Left lung (tissue), 10 donors: ENCODE results near the gene GRIN1. TPM values are rescaled to one million over a fixed set of nuclear protein-coding genes. Genes with fewer than 3 reads are reported as not detected.

Source experiments
- ATAC-seq: fragments of 200-7000 bp; cut with Tn5 transposase; one replicate; pipeline ENCODE4 v1.9.1; 2020; ENCODE audit warnings: moderate library complexity
- DNase-seq, 4 donors: peaks; one replicate each; pipeline ENCODE4 v3.0.0-alpha.2; 2013 to 2020
- H3K27ac ChIP-seq, 2 donors: fragments of 200-600 bp; sonication (generic) in 1 of 2; one replicate each; pipeline versions ENCODE4 v1.5.0 to v1.8.0; 2020 to 2021
- H3K27me3 ChIP-seq, 2 donors: fragments of 200-600 bp; sonication (generic) in 1 of 2; one replicate each; pipeline versions ENCODE4 v1.5.0 to v1.8.0; 2020 to 2021
- H3K36me3 ChIP-seq, 2 donors: fragments of 200-600 bp; sonication (generic) in 1 of 2; one replicate each; pipeline versions ENCODE4 v1.5.0 to v1.8.0; 2020 to 2021
- H3K4me1 ChIP-seq, 2 donors: fragments of 200-600 bp; one replicate each; pipeline ENCODE4 v1.8.0; 2021
- H3K4me3 ChIP-seq, 2 donors: fragments of 200-600 bp; sonication (generic) in 1 of 2; one replicate each; pipeline versions ENCODE4 v1.5.0 to v1.8.0; 2020 to 2021; ENCODE audit warnings: mild to moderate bottlenecking in 1 of 2
- H3K9me3 ChIP-seq, 2 donors: fragments of 200-600 bp; sonication (generic) in 1 of 2; one replicate each; pipeline versions ENCODE4 v1.5.0 to v1.8.0; 2020 to 2021
- intact Hi-C, 2 donors: fragments of 100-400 bp; cut with DNase I; formaldehyde crosslinking; loops; one replicate each; pipeline versions ENCODE4 v1.11.2 to v1.14.2; 2022
- polyA plus RNA-seq, 6 donors: library from polyadenylated mRNA; unstranded; fragments of 120-200 nt; gene quantifications; one replicate each; pipeline ENCODE4 v1.2.1, GENCODE V29; 2013; ENCODE audit not compliant: insufficient read length in 6 of 6
- total RNA-seq, 2 donors: library from RNA; stranded (reverse); fragmentation: NEBNext Ultra II Directional; extraction: Animal tissue kit (Norgen Biotek cat#: 25700); gene quantifications; one replicate each; pipeline ENCODE4 v1.2.1, GENCODE V29; 2021
- TF ChIP-seq, protein P1 (sequence below), 2 donors: fragments of 200-600 bp; sonication (generic) in 1 of 2; IDR thresholded peaks; one replicate each; pipeline versions ENCODE4 v1.5.0 to v1.8.0; 2021; ENCODE audit warnings: antibody characterized with exemption in 2 of 2
- donor health status: DM: no; HTN: yes; CAD: no.
- donor health status: DM: no; HTN: no; CAD: no.

GRIN1 gene
- total and polyA plus RNA-seq, 8 donors: 0.15 to 0.55 (median 0.28) TPM

DNA sequence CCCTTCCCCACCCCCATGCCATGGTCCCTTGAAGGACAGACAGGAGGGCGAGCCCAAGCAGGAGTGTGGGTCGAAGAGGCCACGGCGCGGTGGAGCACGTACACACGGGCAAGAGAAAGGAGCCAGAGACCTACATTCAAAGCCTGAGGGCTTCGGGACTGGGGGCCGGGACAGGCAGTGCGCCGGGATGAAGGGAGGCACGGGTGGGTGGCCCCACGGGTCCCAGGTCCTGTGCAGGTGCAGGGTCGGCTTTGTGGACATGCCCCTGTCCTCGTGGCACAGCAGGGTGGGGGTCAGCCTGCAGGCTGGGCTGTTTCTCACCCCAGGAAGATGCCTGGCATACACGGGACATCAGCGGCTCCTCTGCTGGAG lies 21.1 kb downstream of the GRIN1 start:
- TF ChIP-seq, protein P1, sequence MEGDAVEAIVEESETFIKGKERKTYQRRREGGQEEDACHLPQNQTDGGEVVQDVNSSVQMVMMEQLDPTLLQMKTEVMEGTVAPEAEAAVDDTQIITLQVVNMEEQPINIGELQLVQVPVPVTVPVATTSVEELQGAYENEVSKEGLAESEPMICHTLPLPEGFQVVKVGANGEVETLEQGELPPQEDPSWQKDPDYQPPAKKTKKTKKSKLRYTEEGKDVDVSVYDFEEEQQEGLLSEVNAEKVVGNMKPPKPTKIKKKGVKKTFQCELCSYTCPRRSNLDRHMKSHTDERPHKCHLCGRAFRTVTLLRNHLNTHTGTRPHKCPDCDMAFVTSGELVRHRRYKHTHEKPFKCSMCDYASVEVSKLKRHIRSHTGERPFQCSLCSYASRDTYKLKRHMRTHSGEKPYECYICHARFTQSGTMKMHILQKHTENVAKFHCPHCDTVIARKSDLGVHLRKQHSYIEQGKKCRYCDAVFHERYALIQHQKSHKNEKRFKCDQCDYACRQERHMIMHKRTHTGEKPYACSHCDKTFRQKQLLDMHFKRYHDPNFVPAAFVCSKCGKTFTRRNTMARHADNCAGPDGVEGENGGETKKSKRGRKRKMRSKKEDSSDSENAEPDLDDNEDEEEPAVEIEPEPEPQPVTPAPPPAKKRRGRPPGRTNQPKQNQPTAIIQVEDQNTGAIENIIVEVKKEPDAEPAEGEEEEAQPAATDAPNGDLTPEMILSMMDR (IDR thresholded peaks at IDR 0.05): no peak
- H3K4me3 ChIP-seq: no peak overlapping the region
- H3K4me1 ChIP-seq: peaks cover 6 to 26% of the 10 kb centered on the region in 2 donors
- intact Hi-C loops: no loop called here
- H3K27ac ChIP-seq: no peak overlapping the region
- H3K27me3 ChIP-seq: peaks cover 68 to 100% of the 10 kb centered on the region in 2 donors
- no peaks in the 10 kb centered on the region for H3K36me3 ChIP-seq
- no peaks in the 10 kb centered on the region for H3K9me3 ChIP-seq
- no peak for ATAC-seq
- DNase-seq: no peak

DNA sequence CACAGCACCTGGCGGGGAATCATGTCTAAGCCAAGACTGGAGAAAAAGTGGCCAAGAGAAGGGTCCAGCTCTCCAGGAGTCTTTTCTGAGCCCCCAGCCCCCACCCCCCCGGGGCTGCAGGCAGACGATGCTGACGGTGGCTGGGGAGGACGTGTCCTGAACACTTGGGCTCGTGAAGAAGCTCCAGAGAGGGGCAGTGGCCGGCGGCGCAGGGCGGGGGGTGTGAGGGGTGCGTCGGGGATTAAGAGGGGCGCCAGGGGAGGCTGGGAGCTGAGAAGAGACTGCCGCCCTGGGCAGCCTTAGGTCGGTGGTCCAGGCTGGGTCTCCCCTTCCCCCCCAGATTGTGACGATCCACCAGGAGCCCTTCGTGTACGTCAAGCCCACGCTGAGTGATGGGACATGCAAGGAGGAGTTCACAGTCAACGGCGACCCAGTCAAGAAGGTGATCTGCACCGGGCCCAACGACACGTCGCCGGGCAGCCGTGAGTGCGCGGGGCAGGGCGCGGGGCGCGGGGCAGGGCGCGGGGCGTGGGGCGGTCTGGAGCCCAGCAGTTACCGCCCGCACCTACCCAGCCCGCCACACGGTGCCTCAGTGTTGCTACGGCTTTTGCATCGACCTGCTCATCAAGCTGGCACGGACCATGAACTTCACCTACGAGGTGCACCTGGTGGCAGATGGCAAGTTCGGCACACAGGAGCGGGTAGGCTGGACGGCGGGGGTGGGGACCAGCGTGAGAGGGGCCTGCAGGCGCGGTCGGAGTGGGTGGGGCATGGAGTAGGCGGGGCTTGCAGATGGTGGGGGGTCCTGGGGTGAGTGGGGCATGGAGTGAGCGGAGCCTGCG lies 22.0 kb downstream of the GRIN1 start:
- no peaks in the 10 kb centered on the region for H3K36me3 ChIP-seq
- H3K27me3 ChIP-seq: peaks cover 75 to 100% of the 10 kb centered on the region in 2 donors
- TF ChIP-seq, protein P1 (IDR thresholded peaks at IDR 0.05): no peak
- H3K4me3 ChIP-seq: no peak overlapping the region
- H3K4me1 ChIP-seq: peaks cover 6 to 26% of the 10 kb centered on the region in 2 donors
- ATAC-seq: no peak
- H3K27ac ChIP-seq: no peak overlapping the region
- no peaks in the 10 kb centered on the region for H3K9me3 ChIP-seq
- intact Hi-C loops: no loop called here
- no peak for DNase-seq

DNA sequence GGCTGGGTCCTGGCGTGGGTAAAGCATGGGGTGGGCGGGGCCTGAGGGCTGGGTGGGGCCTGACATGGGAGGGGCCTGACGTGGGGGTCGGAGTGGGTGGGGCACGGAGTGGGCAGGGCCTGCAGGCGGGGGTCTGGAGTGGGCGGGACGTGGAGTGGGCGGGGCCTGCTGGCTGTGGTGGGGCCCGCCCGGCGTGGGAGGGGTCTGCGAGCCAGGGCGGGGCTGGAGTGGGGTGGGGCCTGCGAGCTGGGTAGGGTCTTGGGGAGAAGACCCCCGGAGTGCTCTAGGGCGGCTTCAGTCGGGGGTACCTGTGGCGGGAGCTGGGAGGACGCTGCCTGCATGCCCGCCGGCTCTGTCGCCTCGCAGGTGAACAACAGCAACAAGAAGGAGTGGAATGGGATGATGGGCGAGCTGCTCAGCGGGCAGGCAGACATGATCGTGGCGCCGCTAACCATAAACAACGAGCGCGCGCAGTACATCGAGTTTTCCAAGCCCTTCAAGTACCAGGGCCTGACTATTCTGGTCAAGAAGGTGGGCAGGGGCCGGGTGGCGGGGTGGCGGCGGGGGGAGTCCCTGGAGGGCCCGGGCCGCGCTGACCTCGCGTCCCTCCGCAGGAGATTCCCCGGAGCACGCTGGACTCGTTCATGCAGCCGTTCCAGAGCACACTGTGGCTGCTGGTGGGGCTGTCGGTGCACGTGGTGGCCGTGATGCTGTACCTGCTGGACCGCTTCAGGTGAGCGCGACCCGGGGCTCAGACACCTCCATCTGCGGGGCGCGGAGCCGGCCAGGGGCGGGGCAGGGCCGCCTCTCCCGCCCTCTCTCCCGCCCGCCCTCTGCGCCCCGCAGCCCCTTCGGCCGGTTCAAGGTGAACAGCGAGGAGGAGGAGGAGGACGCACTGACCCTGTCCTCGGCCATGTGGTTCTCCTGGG lies 22.9 kb downstream of the GRIN1 start:
- Histone ChIP-seq H3K27ac (no peak overlapping the region), H3K36me3 (no peaks in the 10 kb centered on the region), H3K4me3 (no peak overlapping the region), H3K4me1 (peaks cover 6 to 21% of the 10 kb centered on the region in 2 donors), H3K9me3 (no peaks in the 10 kb centered on the region), H3K27me3 (peaks cover 79 to 100% of the 10 kb centered on the region in 2 donors)
- ATAC-seq (no peak), DNase-seq (no peak)
- TF ChIP-seq, protein P1 (IDR thresholded peaks at IDR 0.05): no peak
- intact Hi-C loops: no loop called here

DNA sequence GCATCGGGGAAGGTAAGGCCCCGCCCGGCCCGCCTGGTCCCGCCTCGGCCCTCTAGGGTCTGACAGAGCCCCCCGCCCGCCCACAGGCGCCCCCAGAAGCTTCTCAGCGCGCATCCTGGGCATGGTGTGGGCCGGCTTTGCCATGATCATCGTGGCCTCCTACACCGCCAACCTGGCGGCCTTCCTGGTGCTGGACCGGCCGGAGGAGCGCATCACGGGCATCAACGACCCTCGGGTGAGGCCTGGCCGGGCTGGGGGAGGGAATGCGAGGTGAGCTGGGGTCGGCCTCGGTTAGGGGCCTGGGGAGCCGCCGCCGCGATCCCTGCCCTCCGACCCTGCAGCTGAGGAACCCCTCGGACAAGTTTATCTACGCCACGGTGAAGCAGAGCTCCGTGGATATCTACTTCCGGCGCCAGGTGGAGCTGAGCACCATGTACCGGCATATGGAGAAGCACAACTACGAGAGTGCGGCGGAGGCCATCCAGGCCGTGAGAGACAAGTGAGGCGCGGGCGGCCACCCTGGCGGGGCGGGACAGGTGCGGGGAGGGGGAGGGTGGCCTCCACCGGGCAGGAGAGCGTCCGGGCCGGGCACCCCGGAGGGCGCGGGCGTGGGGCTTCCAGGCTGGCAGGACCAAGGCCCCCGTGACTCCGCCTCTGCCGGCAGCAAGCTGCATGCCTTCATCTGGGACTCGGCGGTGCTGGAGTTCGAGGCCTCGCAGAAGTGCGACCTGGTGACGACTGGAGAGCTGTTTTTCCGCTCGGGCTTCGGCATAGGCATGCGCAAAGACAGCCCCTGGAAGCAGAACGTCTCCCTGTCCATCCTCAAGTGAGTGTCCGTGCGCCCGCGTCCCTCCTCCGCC lies 23.8 kb downstream of the GRIN1 start:
- ATAC-seq (peak; percentile 76), DNase-seq (peak in 1 of 4 donors; percentile 28)
- intact Hi-C loops: no loop called here
- peaks cover 6 to 19% of the 10 kb centered on the region in 2 donors for H3K4me1 ChIP-seq
- H3K36me3 ChIP-seq: no peaks in the 10 kb centered on the region
- TF ChIP-seq, protein P1 (IDR thresholded peaks at IDR 0.05): no peak
- peaks cover 87 to 100% of the 10 kb centered on the region in 2 donors for H3K27me3 ChIP-seq
- no peaks in the 10 kb centered on the region for H3K9me3 ChIP-seq
- peak overlapping the region; percentile 11 to 36 for H3K4me3 ChIP-seq
- H3K27ac ChIP-seq: no peak overlapping the region
